Stimulated activated CD4-positive, alpha-beta T cell treated with anti-CD3 and anti-CD28 coated beads, Interleukin-1b, Interleukin-23, amount 100 ng/mL, for 48 hours (primary cell): ENCODE data around the gene DYNLT3.

Experiments
- DNase-seq: peaks from one replicate; pipeline ENCODE4 v3.0.0-alpha.2; 2020

DYNLT3 gene

GRCh38 chrX:37840931-37841330 is 6.4 kb downstream of the DYNLT3 start:
- no peak for DNase-seq

GRCh38 chrX:37834937-37835336 is 12.4 kb downstream of the DYNLT3 start:
- no peak for DNase-seq

GRCh38 chrX:37830371-37830770 is 17.0 kb downstream of the DYNLT3 start:
- no peak for DNase-seq

DNA sequence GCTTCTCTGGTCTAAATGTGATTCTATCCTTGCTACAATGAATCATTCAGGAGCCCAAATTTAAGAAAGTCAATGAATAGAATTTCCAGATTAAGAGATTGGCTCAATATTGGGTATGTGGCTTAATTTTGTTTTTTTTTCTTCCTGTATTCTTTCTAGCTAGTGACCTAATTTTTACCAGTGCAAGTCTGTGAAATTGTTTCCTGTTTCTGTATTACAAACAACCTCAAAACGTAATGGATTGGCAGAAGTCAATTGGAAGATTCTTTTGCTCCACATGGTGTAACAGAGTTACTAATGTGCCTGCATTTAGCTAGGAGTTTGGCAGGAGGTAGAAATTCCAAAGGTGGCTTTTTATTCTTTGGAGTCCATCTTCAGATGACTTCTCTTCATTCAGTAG is 17.6 kb downstream of the DYNLT3 start:
- DNase-seq: no peak

- DNase-seq: peak; percentile 29
Measured at GRCh38 chrX:37825215-37825842, 22.0 kb downstream of the DYNLT3 start.

GRCh38 chrX:37824491-37825214 is 22.7 kb downstream of the DYNLT3 start:
- no peak for DNase-seq

DNA sequence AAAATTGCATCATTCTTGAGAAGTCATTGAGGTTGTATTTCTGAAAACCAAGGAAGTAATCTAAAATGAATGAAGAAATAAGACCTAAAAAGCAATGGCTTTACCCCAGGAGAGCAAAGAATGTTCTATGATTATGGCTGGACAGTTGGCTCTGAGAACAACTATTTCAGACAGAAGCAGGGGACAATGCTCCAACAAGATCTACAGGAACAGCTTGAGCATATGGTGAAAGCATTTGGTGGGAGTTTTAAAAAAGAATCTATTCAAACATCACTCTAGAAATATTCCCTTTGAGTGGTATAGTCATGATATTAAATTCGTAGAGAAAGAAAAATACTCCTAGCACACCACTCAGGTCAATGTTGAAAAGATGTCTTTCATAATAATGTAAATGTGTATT is 26.7 kb downstream of the DYNLT3 start:
- no peak for DNase-seq

DNA sequence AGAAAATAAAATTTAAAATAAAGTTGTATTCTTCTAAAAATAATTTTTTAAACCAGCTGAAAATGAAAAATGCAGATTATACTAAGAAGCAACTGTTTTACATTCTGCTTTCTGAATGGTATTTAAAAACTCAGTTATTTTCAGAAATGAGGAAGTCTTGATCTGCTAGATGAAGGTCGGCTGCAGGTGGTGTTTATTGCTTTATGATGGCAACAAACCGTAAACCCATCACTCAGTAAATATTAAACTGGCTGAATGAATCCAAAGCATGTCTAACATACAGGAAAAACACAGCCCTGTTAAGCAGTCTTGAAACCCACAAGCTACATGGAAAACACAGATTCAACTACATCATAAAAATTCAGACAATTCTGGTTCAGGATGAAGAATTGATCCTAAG is 29.3 kb downstream of the DYNLT3 start:
- DNase-seq: no peak

DNA sequence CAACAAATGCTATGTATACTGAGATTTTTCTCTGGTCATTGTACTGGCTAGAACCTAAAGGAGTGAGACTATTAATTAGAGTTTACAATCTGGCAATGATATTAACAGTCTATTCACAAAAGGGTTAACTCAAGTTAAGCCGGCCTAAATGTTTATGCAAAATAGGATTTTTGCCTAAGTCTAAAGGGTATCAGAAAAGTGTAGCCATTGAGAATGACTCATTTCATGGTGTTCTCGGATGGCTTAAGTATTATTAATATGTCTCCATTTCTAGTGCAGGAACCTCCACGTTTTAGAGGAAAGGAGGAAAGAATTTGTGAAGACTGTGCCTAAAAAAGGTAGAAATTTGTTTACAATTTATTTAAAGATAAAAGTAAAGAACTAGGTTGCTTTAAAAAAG is 29.8 kb downstream of the DYNLT3 start:
- DNase-seq: no peak

DNA sequence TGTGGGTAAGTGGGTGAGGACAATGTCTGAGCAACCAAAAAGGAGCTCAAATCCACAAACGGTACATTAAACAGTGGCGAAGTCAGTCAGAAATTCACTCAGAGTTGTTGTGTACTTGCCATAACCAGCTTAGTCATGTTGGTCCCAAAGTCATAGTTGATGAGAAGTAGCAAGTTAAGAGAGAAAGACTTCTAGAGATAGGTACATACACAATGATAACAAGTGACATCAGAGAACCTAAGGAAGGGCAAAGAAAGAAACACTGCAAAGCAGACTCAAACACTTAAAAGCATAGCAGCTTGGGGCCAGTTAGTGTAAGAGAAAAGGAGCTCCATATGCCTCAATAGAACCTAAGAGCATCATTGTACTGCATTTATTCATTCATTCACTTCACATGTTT is 30.2 kb downstream of the DYNLT3 start:
- DNase-seq: no peak

GRCh38 chrX:37816766-37817165 is 30.6 kb downstream of the DYNLT3 start:
- no peak for DNase-seq

GRCh38 chrX:37815366-37815765 is 32.0 kb downstream of the DYNLT3 start:
- DNase-seq: no peak

- DNase-seq: no peak
Measured at GRCh38 chrX:37813570-37813969, 33.8 kb downstream of the DYNLT3 start.

DNA sequence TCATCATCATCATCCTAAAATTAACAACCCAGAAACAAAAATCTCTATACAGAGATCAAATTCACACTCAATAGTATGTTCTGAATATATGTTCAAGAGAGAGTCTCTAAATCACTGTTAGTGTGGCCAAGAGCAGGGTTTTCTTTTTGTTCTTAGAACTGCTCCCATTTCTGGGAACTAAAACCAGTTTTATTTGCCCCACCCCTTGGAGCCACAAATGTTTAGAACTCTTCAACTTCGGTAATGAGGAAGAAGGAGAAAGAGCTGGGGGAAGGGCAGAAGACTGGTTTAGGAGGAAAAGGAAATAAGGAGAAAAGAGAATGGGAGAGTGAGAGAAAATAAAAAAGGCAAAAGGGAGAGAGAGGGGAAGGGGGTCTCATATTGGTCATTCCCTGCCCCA is 35.3 kb downstream of the DYNLT3 start:
- DNase-seq: no peak

DNA sequence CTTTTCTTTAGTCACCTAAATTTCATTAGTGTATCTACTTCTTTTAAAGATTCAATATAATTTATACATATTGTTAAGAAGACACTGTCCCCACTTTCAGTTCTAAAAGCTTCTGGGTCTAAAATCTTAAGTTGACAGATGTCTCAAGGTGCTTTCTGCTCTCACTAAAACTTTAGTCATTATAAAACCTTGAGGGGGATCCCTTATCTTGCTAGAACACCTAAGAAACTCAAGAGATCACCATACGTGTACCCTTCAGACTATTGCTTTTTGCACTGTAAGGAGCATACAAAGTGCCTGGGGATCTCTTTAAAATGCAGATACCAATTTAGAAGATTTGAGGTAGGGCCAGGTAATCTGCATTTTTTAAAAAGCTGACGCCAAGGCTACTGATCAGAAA is 37.4 kb downstream of the DYNLT3 start:
- DNase-seq: no peak

DNA sequence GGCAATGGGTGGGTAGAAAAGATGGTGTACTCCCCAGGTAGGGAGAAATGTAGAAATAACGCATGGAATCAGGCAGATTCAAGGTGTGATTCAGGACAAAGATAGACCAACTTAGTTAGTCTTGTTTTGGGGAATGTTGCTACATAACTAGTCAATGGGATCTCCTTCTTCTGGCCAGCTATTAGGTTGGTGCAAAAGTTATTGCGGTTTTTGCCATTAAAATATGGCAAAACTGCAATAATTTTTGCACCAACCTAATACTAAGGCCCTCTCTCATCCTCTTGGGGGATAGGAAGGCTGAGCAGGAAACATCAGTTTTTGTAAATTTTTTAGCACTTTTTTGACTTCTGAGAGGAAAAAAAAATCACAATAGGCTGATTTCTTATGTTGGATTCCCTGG is 44.3 kb downstream of the DYNLT3 start:
- no peak for DNase-seq

DNA sequence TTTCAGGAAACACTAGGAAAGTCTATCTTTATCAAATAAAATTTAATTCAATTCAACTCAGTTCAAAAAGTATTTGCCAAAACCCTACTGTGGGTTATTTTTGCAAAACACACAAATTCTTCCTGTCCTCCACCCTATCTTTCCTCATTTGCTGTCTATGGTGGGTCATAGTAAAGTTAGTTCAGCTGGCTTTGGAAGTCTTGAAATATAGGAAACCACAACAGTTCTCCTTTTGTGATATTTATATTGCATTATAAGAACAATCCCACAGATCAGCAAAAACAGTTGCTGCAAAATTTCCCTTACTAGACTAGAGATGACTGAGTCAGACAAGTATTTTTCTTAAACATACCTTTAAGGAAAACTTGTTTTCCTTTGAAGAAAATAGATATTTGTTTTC is 45.3 kb downstream of the DYNLT3 start:
- DNase-seq: no peak

DNA sequence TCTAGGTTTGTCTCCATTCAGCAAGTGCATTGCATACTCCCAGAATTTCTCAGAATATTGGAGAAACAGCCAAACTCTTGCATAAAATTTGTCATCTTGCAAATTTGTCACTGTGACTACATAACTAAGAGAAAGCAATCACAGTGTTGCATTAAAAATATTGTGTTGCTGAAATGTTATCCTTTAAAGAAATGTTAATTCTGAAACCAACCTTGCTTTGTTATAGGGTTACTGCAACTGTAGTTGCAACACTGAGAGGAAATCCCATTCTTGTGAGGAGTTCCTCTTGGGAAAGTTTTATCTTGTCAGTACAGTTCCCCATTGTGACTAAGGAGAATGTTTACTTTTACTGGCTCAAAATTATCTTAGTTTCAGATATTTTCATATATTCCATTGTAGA is 46.7 kb downstream of the DYNLT3 start:
- no peak for DNase-seq

DNA sequence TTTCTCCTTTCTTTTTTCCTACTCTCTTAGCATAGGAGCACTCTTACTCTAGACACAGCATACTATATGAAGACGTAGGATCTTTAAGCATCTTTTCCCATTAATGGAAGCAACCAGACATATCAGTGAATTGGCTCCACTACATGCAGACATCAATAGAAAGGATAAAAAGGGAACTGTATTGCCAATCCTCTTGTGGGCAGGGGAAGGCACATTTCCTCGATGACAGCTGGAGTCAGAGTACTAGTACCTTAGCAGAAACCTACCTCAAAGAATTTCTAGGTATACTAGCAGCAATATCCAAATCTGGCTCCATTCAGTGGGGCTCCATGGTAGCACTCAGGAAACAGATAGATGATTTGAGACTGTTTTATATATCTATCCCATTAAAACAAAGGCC is 47.4 kb downstream of the DYNLT3 start:
- DNase-seq: no peak

- no peak for DNase-seq
Measured at GRCh38 chrX:37796805-37797204, 50.6 kb downstream of the DYNLT3 start.

DNA sequence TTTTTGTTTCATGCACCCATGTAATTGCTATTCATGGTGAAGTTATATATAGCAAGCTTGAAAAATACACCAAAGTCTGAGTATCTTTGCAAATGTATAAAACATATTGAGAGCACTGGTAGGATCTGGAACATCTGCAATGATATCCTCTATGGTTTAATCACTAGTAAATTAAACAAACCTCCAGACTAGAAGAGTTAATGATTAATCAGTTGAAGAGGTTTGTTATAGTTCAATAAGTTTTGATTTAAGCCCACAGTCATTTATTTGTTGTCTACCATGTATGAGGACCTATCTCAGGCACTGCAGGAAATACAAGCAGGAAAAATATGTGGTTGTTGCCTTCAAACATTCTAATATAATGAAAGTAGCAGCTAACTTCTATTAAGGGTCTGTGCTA is 51.1 kb downstream of the DYNLT3 start:
- no peak for DNase-seq
